ENCODE data around the gene SMIM33. TPM values are rescaled to one million over a fixed set of nuclear protein-coding genes. Genes with fewer than 3 reads are reported as not detected.

Gene SMIM33
- total and polyA plus RNA-seq, 9 of the 15 experiments (the other 6 are each of a cell fraction or from before 2014, with no cell fraction given), result not detected

GRCh38 chr5:139482050-139482889 is 11.5 kb downstream of the SMIM33 start, which contains the start of gene STING1:
Gene STING1, minus strand, starts transcription at chr5:139482758. Its CDS starts 1,054 bp downstream, at chr5:139481704.
- Histone ChIP-seq H3K4me1 (replicated peaks in 1 of 2; ENCODE audit: control insufficient read depth in 2 of 2, insufficient read depth in 2 of 2, low read length in 2 of 2) (peaks cover 52 to 53% of the 10 kb centered on the region in 2 experiments), H3K27me3 (ENCODE audit: control insufficient read depth in 2 of 2, insufficient read depth in 2 of 2, low read length in 2 of 2) (no peaks in the 10 kb centered on the region), H3K9ac (ENCODE audit: insufficient read depth in 1 of 2, low read depth in 2 of 2, low read length in 2 of 2) (peak within 1 kb of the TSS; percentile 80 to 91), H3K4me2 (ENCODE audit: insufficient read depth, low read length) (peak within 1 kb of the TSS; percentile 91), H2AFZ (ENCODE audit: low read depth, low read length) (peak within 1 kb of the TSS; percentile 99), H3K79me2 (ENCODE audit: control insufficient read depth, insufficient read depth, low read length) (peaks cover 43% of the 10 kb centered on the region), H3K9me1 (ENCODE audit: control insufficient read depth, insufficient read depth, low read length) (no peaks in the 10 kb centered on the region), H3K4me3 (peak within 1 kb of the TSS; percentile 58), H4K20me1 (replicated peaks; ENCODE audit: control insufficient read depth, insufficient read depth, low read length) (no peaks in the 10 kb centered on the region), H3K36me3 (ENCODE audit: control insufficient read depth, insufficient read depth, low read length) (peaks cover 26% of the 10 kb centered on the region; the same call in 2 of the 3 replicates), H3K9me3 (replicated peaks; ENCODE audit: control insufficient read depth, insufficient read depth, low read depth, low read length) (no peaks in the 10 kb centered on the region), H3K27ac (ENCODE audit: extremely low read depth, low read depth, low read length) (peak within 1 kb of the TSS; percentile 98)
- peak; percentile 75 to 96 (median 82) for DNase-seq (ENCODE audit: extremely low read depth in 1 of 4, low spot score in 3 of 4)
- POLR2A ChIA-PET, result interaction anchor here (0.6 to 2.4 kb wide), 13 partner anchors 11 to 201 kb away, joined by 3 to 23 read pairs (median 3); partner anchors contain the start of gene SMIM33
- ATAC-seq, result peak; percentile 79
- peak; percentile 99 for FAIRE-seq
- no TSS peak for BruUV-seq (replicated peaks)
- intact Hi-C loops (cut with micrococcal nuclease) (loop anchor here (1.0 to 2.0 kb wide), 3 partner anchors 21 to 81 kb away; no protein-coding TSS in a partner anchor), in situ Hi-C loops (cut with MboI) (no loop called here)
- WGBS (ENCODE audit: insufficient coverage, low coverage, missing lambda C conversion rate), result 2% methylated on average over 19 of the region's 19 CpGs
- CTCF ChIA-PET (ENCODE audit: low intra/inter-chr PET ratio), result no interaction called here
- TF ChIP-seq KHSRP (IDR thresholded peaks at IDR 0.05) (no peak), PRDM10 (IDR thresholded peaks at IDR 0.05; ENCODE audit: partially characterized antibody) (peak; percentile 76), ZC3H4 (CRISPR knock-in tag; IDR thresholded peaks at IDR 0.05; ENCODE audit: borderline replicate concordance) (no peak), HNRNPUL1 (IDR thresholded peaks at IDR 0.05; ENCODE audit: low read length) (no peak), THRA (IDR thresholded peaks at IDR 0.05) (no peak), AFF4 (CRISPR knock-in tag; IDR thresholded peaks at IDR 0.05) (no peak), ZNF165 (CRISPR knock-in tag; IDR thresholded peaks at IDR 0.05; ENCODE audit: borderline replicate concordance) (no peak), CTCF (IDR thresholded peaks at IDR 0.05 in 2 of 3, conservative IDR thresholded peaks at IDR 0.05 in 1 of 3; ENCODE audit: insufficient read depth in 2 of 3, low read depth in 1 of 3, low read length in 3 of 3) (0 out of 6 replicates have a peak, but pooled peaks of 1 of the 3 experiments have one; percentile 3), ZNF707 (CRISPR knock-in tag; conservative IDR thresholded peaks at IDR 0.05) (no peak)

Data from K562 (cell line).